NCI-H1105 (cell line): ENCODE data around the gene DNAJC30.
A peak's percentile ranks its signal among the peaks of the same experiment; 100 is the strongest.
"Not testable (repeated sequence)": the region's sequence is repeated elsewhere in the genome, so short reads cannot be mapped to it uniquely, and the experiment has no call there.

Experiments used
- DNase-seq: peaks from one replicate; lab custom pipeline; 2025; lab: John Stamatoyannopoulos, UW

DNAJC30 gene

DNA sequence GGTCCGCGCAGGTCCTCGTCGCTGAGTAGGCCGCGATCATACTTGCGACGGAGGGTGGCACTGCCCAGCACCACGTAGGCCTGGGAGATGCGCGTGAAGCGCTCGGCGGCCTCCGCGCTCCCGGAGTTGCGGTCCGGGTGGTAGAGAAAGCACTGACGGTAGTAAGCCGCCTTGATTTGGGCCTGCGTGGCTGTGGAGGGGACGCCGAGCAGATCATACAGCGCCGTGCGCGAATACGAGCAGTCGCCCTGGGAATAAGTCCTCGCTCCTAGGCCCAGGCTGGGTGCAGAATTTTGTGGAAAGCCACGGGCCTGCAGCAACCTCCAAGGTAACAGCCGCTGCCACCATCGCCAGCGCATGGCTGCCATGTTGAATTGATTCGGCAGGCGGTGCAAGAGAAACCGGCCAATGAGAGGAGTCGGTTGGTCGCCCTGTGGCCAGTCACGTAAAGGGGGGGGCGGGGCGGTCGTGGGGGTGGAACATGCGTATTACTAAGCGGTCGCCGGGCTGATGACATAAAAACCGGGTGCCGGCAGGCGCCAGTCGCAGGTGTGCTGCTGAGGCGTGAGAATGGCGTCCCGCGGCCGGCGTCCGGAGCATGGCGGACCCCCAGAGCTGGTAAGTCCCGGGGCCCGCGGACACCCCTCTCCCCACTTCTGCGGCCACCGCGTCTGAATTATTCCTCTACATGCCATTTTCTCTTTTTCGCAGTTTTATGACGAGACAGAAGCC, at the start of gene DNAJC30, which contains the start of gene BUD23:
Gene DNAJC30 (minus strand): TSS at position 398 of the 732 bp plus-strand sequence. CDS start 30 bp downstream, at position 368.
Gene BUD23 (plus strand): TSS at position 542 of the 732 bp plus-strand sequence. CDS start 29 bp downstream, at position 571.
- DNase-seq: peak; percentile 97

DNA sequence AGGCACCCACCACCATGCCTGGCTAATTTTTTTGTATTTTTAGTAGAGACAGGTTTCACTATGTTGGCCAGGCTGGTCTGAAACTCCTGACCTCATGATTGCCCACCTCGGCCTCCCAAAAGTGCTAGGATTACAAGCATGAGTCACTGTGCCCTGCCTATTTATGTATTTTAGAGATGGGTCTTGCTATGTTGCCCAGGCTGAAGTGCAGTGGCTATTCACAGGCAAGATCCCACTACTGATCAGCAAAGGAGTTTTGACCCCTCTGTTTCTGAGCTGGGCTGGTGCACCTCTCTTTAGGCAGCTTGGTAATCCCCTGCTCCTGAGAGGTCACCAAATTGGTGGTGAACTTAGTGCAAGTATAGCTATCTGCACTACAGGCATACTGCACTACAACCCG, 49.1 kb upstream of the DNAJC30 start:
- DNase-seq: no peak

DNA sequence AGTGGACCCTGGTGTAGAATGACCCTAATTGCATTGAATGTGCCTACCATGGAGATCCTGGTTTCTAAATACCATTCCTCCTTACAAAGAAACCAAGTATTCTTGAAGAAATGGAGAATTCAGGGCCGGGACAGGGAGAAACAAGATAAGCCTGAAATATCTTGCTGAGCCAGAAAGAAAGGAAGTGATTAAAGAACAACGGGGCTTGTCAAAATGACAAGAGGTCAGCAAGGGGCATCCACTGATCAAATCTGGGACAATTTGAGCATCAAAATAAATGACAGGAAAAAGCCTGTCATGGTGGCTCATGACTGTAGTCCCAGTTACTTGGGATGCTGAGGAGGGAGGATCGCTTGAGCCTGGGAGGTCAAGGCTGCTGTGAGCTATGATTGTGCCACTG, 47.2 kb upstream of the DNAJC30 start:
- no peak for DNase-seq

DNA sequence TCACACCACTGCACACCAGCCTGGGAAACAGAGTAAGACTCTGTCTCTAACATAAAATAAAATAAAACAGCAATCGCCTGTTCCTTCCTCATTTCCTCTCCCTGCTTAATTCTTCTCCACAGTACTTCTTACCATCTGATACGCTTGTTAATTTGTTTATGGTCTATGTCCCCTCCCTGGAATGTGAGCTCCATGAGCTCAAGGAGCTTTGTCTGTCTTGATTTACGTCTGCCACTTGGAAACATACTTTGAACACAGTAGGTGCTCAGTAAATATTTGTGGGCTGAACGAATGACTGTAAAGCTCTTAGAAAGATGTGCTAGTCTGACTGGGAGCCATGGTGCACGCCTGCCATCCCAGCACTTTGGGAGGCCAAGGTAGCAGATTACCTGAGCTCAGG, 45.3 kb upstream of the DNAJC30 start:
- no peak for DNase-seq

DNA sequence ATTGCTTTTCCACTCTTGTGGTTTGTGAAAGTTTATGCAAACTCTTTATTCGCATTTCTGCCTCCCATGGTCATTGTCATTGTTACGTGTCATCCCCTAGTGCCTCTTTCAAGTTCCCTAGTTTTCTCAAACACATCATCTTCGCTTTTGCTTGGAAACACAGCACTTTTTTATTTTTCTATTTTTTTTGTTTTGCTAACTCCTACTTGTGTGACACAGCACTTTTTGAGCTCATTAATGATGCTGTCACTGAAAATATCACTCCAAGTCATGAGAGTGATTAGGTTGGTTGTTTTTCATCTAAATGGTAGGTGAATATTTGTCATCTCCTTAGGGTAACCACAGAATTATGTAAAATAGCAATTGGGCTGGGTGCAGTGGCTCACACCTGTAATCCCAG, 44.7 kb upstream of the DNAJC30 start:
- no peak for DNase-seq

DNA sequence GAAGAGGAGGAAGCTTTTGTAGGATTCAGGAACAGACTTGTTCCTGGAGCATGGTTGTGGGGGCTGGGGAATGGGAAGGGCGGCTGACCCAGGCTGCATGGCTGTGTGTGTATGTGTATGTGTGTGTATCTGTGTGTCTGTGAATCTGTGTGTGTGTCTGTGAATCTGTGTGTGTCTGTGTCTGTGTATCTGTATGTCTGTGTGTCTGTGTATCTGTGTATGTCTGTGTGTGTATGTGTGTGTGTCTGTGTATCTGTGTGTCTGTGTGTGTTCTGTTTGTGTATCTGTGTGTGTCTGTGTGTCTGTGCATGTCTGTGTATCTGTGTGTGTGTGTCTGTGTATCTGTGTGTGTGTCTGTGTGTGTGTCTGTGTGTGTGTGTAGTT, 42.8 kb upstream of the DNAJC30 start:
- DNase-seq: no peak

DNA sequence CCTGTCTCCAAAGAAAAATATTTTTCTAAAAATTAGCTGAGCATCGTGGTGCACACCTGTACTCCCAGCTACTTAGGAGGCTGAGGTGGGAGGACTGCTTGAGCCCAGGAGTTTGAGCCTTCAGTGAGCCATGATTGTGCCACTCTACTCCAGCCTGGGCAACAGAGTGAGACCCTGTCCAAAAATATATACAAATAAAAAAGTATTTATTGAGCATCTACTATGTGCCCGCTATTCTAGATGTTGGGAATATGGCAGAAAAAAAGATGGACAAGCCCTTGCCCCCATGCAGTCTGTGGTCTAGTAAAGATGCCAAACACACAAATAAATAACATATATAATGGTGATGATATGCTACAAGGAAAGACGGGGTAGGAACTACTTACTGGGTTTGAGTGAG, 40.6 kb upstream of the DNAJC30 start:
- DNase-seq: no peak

DNA sequence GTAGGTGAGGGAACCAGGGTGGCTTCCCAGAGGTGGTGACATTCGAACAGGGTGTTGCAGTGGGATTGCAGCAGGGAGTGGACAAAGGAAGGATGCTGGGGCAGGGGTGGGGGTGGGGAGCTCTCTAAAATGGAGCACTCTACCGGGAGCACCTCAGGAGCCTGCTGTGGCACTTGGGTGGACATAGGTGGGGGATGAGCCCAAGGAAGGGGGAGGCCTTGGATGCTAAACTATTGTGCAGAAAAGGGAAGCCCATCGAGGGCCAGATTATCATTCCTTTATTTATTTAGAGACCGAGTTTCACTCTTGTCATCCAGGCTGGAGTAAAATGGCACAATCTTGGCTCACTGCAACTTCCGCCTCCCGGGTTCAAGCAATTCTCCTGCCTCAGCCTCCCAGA, 39.5 kb upstream of the DNAJC30 start:
- no peak for DNase-seq

DNA sequence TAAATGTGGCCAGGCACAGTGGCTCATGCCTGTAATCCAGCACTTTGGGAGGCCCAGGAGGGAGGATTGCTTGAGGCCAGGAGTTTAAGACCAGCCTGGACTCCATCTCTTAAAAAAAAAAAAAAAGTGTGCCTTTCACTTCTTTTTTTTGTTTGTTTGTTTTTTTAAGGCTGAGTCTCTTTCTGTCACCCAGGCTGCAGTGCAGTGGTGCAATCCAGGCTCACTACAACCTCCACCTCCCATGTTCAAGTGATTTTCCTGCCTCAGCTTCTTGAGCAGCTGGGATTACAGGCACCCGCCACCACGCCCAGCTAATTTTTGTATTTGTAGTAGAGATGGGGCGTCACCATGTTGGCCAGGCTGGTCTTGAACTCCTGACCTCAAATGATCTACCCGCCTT, 38.9 kb upstream of the DNAJC30 start:
- DNase-seq: not testable (repeated sequence)

DNA sequence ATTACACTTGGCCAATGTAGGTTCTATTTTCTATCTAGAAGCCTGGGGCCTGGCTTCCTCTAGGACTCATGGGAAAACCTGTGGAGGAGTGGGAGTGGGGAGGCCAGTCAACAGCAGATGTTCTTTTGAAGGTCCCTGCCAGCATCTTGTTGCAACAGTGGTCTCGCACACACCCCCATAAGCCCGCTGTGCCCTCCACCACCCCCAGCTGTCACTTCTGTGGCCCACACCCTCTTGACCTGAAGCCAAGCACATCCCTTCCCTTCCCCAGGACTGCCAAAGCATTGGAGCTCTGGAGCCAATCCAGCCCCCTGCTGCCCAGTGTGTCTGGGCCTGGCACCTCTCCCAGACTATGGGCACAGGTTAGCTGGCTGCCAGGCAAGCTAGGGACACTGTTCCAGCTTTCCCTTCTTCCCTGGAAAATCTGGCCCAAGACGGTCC, 38.1 kb upstream of the DNAJC30 start:
- DNase-seq: peak; percentile 32

DNA sequence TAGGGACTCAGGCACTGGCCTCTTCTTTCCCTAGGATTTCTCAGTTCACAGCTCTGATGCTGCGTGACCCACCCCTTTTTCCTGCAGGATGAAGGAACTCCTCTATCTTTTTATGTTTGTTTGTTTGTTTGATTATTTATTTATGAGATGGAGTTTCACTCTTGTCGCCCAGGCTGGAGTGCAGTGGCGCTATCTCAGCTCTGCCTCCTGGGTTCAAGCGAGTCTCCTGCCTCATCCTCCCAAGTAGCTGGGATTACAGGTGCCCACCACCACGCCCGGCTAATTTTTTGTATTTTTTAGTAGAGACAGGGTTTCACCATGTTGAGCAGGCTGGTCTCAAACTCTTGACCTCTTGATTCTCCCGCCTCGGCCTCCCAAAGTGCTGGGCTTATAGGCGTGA, 37.2 kb upstream of the DNAJC30 start:
- DNase-seq: not testable (repeated sequence)

DNA sequence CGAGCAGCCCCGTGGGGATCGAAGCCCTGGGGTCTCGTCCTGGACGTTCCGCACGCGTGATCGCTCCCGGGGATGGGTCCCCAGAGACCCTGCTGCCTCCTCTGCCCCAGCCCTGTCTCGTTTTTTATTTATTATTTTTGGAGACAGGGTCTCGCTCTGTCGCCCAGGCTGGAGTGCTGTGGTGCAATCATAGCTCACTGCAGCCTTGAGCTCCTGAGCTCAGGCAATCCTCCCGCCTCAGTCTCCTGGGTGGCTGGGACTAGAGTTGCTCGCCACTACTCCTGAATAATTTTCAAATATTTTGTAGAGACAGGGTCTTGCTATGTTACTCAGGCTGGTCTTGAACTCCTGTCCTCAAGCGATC, 36.5 kb upstream of the DNAJC30 start:
- DNase-seq: no peak

DNA sequence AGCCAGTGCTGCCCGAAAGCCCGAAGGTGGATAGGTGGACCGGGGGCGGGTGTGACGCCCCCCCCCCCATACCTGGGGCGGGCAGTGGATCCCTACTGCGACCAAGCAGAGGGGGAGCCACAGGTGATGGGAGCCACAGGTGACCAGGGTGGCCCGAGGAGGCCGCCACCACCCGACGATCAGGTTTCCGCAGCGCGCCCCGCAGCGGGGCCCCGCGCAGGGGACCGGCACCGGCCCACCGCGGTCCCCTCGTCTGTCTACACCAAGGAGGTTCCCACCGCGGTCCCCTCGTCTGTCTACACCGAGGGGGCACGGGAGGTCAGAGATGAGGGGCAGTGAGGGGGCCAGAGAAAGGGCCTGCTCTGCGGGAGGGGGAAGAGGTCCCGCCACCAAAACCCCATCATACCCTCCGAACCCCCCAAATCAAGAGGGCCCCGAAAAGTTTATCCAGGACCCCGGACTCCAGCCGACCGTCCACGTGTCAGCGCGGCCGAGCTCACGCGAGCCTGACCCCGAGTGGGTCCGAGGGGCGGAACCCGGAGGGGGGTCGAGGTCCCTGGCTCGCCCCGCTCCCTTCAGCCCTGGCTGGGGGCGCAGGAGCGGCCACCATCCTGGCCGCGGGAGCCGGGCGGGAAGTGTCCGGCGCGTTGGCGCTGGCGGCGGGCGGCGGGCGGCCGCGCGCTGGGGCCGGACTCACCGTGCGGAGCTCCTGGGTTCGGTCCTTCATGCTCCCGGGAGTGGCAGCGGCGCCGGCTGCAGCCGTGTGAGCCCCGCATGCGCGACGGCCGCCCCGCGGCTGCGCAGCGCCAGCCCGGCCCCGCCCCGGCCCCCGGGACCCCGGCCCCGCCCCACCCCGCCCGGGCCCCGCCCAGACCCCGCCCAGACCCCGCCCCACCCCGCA, 35.9 kb upstream of the DNAJC30 start, which contains the start of gene STX1A:
Gene STX1A (minus strand): TSS at position 765 of the 901 bp plus-strand sequence. CDS start 38 bp downstream, at position 727.
- DNase-seq: peak; percentile 64

DNA sequence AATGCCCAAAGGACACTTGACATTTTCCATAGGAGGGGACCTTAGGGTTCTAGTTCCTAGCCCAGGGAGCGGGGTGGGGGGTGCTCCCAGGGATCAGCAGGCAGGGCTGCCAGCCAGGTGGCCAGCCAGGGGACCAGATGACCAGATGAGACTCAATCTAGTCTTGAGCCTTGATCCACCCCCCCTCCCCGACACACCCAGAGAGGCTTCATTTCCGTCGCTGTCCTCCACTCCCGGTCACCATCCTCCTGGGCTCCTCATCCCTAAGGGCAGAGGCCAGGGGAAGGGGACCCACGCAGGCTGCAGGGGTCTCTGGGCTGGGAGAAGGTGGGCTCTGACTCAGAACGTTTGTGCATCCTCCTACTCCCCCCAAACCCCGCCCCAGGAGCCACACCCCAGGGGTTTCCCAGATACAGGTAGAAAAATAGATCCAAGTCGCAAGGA, 35.2 kb upstream of the DNAJC30 start:
- no peak for DNase-seq

DNA sequence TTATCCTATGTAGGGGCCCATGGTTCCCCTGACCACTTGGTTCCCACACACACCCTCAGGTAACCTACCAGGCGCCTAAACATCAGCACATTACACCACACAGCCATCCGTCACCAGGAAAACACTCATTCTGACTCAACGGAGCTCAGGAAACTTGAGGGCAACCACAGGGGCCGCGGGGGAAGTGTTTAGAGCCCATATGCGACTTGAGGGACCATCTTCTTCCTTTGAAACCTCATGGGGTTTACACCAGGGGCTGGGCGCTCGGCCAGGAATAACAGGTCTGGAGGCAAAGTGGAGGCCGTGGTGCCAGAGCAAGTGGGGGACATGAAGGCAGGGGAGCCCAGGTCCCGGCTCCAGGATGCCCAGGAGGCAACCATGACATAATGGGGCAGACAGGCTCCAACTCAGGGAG, 34.7 kb upstream of the DNAJC30 start:
- no peak for DNase-seq

DNA sequence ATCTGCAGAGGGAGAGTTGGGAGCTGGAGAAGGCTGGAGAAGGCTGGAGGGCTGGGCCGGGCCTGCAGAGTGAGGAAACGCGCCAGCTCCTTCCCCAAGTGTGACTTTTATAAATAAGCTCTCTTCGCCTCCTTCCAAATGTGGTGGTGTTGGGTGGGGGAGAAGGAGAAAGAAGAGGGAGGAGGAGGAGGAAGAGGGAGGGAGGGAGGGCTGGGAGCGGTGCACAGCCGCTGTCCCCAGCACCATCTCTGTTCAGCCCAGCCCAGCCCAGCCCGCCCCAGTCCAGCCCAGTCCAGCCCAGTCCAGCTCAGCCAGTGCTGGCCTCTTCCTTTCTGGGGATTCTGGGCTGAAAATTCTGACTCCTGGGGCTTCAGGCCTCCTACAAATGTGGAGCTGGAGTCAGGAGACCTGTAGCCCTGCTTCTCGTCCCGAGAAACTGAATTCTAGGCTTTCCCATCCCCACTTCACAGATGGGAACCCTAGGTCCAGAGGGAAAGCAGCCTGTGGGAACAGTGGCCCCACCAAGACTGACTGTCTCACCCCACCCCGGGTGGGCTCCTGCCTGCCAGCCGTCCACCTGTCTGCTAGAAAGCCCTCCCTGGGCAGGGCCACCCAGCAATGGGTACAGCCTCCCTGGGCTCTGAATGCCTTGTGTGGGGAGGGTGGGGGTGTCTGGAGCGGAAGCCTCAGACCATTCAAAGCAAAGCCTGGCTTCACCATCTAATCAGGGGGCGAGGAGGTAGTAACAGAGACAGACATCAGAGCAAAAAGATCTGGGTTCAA, 34.0 kb upstream of the DNAJC30 start:
- no peak for DNase-seq

DNA sequence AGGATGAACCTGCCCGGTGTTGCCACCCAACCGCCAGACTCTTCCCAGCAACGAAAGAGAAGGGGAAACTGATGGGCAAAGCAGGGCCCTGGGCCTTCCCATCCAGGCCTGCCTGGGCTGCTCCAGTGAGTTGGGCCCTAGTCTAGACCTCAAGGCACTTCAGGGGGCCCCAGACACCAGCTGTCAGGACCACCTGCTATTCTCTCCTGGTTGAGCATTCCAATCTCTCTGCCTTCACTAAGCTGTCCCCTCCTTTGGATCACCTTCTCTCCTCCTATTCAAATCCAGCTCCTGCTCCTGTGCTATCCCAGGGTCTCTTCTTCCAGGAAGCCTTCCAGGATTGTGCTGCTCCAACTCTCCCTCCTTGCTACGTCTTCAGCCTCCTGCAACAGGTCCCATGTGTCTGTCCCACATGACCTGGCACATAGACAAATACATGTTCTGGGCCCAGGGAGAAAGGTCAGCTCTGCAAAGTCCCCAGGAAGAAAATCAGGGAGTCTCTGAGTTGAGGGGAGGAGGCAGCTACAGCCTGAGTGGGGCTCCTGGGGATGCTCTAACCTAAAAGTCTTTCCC, 33.2 kb upstream of the DNAJC30 start:
- DNase-seq: no peak

DNA sequence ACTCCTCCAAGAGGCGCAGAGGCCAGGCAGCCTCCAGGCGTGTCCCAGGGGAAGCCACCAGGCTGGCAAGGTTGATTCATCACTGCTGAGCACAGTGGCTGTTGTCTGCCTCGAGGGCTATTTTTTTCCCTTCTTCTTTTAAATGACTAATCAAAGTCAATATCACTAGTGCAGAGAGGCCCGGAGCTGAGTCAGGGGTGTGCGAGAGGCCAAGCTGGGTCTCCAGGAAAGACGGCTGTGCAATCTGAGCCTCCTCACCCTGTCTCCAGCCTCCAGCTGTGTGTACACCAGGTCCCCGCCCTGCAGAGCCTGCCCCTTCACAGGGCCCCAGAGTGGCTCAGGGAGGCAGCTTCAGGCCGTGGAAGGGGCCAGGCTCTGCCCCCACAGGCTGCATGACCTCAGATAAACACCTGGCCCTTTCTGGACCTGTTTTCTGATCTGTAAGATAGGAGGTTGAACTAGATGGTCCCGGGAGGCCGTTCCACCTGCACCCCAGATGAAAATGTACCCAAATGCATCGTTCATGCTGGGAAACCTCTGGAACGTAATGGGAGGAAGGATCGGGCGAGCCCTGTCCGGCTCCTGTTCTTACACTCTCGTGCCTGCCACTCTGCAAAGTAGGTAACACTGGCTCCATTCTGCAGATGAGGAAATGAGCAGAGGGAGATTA, 32.5 kb upstream of the DNAJC30 start:
- no peak for DNase-seq

DNA sequence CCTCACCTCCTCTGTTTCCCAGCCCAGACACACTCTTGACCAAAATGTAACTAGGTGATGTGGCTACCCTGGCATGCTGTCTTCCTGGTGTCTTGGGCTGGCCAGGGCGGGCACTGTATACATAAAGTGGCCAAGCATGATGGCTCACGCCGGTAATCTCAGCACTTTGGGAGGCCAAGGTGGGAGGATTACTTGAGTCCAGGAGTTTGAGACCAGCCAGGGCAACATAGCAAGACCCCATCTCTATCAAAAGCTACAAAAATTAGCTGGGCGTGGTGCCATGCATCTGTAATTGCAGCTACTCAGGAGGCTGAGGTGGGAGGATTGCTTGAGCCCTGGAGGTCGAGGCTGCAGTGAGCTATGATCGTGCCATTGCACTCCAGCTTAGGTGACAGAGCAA, 30.1 kb upstream of the DNAJC30 start:
- not testable (repeated sequence) for DNase-seq

DNA sequence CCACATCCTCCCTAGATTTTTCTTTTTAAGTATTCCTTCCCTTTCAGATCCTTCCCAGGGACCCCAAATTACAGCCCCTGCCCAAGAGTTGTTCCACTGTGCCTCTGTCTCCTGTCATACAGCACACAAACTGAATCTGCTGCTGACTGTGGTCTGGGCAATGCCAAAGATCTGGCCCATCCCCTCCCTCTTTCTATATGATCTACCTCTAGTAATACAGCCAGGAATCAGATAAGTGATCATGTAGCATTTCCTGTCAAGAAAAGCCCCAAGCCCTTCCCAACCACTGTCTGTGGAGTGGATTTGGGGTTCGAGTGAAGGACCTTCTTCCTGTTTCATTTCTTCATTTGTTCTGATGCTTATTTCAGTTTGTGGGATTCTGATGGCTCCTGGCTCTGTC, 29.5 kb upstream of the DNAJC30 start:
- no peak for DNase-seq

DNA sequence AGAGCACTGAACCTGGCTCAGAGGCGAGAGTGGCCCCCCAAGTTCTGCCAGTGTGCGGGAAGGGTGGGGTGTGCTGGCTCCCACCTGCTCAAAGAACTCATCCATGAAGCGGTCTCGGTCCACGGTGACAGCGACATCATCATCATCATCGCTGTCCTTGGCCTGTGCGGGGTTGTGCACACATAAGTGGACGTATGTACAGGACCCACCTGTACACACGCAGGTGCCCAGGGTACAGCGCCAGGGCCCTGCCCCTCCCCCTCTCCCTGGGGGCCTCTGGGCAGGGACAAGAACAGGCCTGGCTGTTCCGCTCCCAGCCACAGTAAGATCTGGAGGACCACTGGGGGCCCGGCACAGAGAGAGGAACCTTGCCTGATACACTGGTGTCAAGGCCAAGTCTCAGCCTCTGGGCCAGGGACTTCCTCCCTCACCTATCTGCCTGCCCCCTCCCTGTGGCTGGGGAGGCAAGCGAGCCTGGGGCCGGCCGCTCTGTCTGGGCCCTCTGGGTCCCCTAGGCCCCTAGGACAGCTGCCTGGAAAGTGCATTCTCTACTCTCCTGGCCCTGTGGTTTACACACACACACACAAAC, 25.8 kb upstream of the DNAJC30 start:
- DNase-seq: no peak
